ENCODE data around the gene PTPRT.

PTPRT gene

DNA sequence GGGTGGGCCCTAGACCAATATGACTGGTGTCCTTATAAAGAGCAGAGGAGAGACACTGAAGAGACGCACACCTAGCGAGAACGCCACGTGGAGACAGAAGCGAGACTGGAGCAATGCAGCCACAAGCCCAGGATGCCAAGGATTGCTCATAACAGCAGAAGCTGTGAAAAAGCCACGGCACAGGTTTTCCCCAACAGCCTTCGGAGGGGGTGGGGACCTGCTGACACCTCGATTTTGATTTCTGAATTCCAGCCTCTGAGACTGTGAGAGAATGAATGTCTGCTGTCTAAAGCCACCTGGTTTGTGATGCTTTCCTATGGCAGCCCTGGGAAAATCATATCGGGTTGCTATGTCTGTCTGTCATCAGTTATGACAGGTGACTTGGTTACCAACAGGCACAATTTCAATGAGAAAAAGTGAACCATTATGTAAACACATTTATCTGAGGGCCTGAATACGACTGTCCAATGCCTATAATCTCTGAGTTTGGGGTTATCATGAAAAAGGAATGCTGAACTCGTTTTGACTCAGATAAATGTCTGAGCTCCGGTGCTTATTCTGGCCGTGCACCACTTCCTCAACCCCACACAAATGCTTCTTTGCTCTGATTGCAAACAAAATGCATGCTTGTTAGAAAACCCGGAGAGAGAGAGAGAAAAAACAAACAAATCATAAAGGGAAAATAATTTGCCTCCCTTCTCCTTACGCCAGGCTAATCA is 769.7 kb downstream of the PTPRT start:
- TF ChIP-seq TCF12 (IDR thresholded peaks at IDR 0.05; ENCODE audit: low read depth): no peak
- TF ChIP-seq TAF1 (IDR thresholded peaks at IDR 0.05; ENCODE audit: low read depth): no peak
- no peak for TF ChIP-seq CREB1 (IDR thresholded peaks at IDR 0.05; ENCODE audit: low read depth)

DNA sequence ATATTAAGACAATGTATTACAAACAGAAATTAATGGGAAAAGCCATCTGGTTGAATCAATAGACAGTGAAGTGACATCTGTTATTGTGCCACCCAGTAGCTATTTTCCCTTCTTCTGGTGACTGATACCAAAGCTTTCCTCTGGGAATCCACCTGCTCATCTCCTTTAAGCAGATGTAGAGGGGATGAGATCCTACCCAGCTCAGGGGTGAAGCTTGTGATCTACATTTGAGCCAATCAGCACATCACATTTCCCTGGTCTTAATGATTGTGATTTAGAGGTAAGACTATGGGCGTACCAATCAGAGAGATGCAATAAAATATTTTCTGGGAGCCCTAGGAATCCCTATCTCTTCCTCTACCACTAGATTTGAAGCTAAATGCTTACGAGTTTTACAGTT is 782.9 kb downstream of the PTPRT start:
- no peak for TF ChIP-seq RAD21 (IDR thresholded peaks at IDR 0.05; ENCODE audit: low read depth)
- no peak for TF ChIP-seq TCF12 (IDR thresholded peaks at IDR 0.05; ENCODE audit: low read depth)
- TF ChIP-seq, protein P1, sequence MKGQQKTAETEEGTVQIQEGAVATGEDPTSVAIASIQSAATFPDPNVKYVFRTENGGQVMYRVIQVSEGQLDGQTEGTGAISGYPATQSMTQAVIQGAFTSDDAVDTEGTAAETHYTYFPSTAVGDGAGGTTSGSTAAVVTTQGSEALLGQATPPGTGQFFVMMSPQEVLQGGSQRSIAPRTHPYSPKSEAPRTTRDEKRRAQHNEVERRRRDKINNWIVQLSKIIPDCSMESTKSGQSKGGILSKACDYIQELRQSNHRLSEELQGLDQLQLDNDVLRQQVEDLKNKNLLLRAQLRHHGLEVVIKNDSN (IDR thresholded peaks at IDR 0.05): no peak
- no peak for TF ChIP-seq EP300 (IDR thresholded peaks at IDR 0.05; ENCODE audit: borderline replicate concordance)
- TF ChIP-seq EGR1 (IDR thresholded peaks at IDR 0.05): no peak
- TF ChIP-seq, protein P2, sequence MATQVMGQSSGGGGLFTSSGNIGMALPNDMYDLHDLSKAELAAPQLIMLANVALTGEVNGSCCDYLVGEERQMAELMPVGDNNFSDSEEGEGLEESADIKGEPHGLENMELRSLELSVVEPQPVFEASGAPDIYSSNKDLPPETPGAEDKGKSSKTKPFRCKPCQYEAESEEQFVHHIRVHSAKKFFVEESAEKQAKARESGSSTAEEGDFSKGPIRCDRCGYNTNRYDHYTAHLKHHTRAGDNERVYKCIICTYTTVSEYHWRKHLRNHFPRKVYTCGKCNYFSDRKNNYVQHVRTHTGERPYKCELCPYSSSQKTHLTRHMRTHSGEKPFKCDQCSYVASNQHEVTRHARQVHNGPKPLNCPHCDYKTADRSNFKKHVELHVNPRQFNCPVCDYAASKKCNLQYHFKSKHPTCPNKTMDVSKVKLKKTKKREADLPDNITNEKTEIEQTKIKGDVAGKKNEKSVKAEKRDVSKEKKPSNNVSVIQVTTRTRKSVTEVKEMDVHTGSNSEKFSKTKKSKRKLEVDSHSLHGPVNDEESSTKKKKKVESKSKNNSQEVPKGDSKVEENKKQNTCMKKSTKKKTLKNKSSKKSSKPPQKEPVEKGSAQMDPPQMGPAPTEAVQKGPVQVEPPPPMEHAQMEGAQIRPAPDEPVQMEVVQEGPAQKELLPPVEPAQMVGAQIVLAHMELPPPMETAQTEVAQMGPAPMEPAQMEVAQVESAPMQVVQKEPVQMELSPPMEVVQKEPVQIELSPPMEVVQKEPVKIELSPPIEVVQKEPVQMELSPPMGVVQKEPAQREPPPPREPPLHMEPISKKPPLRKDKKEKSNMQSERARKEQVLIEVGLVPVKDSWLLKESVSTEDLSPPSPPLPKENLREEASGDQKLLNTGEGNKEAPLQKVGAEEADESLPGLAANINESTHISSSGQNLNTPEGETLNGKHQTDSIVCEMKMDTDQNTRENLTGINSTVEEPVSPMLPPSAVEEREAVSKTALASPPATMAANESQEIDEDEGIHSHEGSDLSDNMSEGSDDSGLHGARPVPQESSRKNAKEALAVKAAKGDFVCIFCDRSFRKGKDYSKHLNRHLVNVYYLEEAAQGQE (IDR thresholded peaks at IDR 0.05; ENCODE audit: low read depth): no peak
- no peak for TF ChIP-seq NFIC (IDR thresholded peaks at IDR 0.05)
- TF ChIP-seq FOXM1 (IDR thresholded peaks at IDR 0.05; ENCODE audit: borderline replicate concordance, low read depth): no peak
- TF ChIP-seq, protein P3, sequence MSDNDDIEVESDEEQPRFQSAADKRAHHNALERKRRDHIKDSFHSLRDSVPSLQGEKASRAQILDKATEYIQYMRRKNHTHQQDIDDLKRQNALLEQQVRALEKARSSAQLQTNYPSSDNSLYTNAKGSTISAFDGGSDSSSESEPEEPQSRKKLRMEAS (IDR thresholded peaks at IDR 0.05): no peak

DNA sequence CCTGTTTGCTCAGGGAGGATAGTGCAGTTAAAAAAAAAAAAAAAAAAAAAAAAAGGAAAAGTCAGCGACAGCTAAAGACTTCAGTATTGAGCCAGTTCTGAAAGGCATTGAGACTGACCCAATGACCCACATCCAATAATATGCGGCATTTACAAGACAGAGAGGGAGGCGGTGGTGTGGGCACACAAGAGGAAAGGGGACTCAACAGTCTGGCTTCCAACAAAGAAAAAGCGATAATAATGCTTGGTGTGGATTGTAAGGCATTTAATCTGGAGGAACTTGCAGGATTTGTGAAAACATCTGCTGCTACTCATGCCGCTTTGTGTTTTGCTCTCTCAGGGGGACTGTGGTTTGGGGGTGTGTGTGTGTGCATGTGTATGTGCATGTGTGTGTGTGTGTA is 787.3 kb downstream of the PTPRT start:
- TF ChIP-seq CREB1 (IDR thresholded peaks at IDR 0.05; ENCODE audit: low read depth) (no peak), YY1 (IDR thresholded peaks at IDR 0.05; ENCODE audit: low read depth) (no peak), EGR1 (IDR thresholded peaks at IDR 0.05) (no peak), TEAD4 (IDR thresholded peaks at IDR 0.05) (no peak), ZBTB7A (IDR thresholded peaks at IDR 0.05; ENCODE audit: low read depth) (no peak), TAF1 (IDR thresholded peaks at IDR 0.05; ENCODE audit: low read depth) (no peak), RAD21 (IDR thresholded peaks at IDR 0.05; ENCODE audit: low read depth) (no peak), FOXM1 (IDR thresholded peaks at IDR 0.05; ENCODE audit: borderline replicate concordance, low read depth) (no peak), NFIC (IDR thresholded peaks at IDR 0.05) (no peak), TCF12 (IDR thresholded peaks at IDR 0.05; ENCODE audit: low read depth) (no peak), EP300 (IDR thresholded peaks at IDR 0.05; ENCODE audit: borderline replicate concordance) (no peak), CEBPB (IDR thresholded peaks at IDR 0.05) (no peak)
- TF ChIP-seq, protein P1 (IDR thresholded peaks at IDR 0.05): no peak
- TF ChIP-seq, protein P2 (IDR thresholded peaks at IDR 0.05; ENCODE audit: low read depth): no peak
- TF ChIP-seq, protein P3 (IDR thresholded peaks at IDR 0.05): no peak

DNA sequence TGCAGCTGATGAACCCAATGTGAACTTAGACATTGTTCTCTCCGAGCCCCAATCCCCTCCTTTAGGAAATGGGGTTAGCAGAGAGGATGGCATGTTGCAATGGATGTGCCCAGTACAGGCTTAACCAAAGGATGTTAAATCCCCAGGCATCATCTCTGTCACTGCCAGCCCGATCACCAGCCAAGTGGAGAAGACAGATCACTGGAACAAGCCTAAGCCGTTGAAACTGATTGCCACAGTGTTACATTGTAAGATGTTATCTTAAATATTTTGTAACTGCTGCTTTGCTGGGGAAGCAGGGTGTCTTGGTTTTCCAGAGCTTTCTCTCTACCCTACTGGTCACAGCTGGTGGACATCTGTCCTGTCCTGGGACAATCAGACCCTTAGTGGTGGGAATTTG is 788.1 kb downstream of the PTPRT start:
- TF ChIP-seq TEAD4 (IDR thresholded peaks at IDR 0.05): no peak
- TF ChIP-seq RAD21 (IDR thresholded peaks at IDR 0.05; ENCODE audit: low read depth): no peak
- no peak for TF ChIP-seq TAF1 (IDR thresholded peaks at IDR 0.05; ENCODE audit: low read depth)
- no peak for TF ChIP-seq CEBPB (IDR thresholded peaks at IDR 0.05)
- TF ChIP-seq FOXM1 (IDR thresholded peaks at IDR 0.05; ENCODE audit: borderline replicate concordance, low read depth): no peak
- TF ChIP-seq EP300 (IDR thresholded peaks at IDR 0.05; ENCODE audit: borderline replicate concordance): no peak
- TF ChIP-seq CREB1 (IDR thresholded peaks at IDR 0.05; ENCODE audit: low read depth): no peak
- no peak for TF ChIP-seq TCF12 (IDR thresholded peaks at IDR 0.05; ENCODE audit: low read depth)
- TF ChIP-seq EGR1 (IDR thresholded peaks at IDR 0.05): no peak
- TF ChIP-seq, protein P3 (IDR thresholded peaks at IDR 0.05): no peak
- TF ChIP-seq, protein P2 (IDR thresholded peaks at IDR 0.05; ENCODE audit: low read depth): no peak
- TF ChIP-seq NFIC (IDR thresholded peaks at IDR 0.05): no peak
- no peak for TF ChIP-seq ZBTB7A (IDR thresholded peaks at IDR 0.05; ENCODE audit: low read depth)
- TF ChIP-seq YY1 (IDR thresholded peaks at IDR 0.05; ENCODE audit: low read depth): no peak
- TF ChIP-seq, protein P1 (IDR thresholded peaks at IDR 0.05): no peak

All from Ishikawa (cell line).